K562 (cell line): ENCODE data around the gene BCL3. TPM values are rescaled to one million over a fixed set of nuclear protein-coding genes. Genes with fewer than 3 reads are reported as not detected.

Source experiments
- ATF3 ChIP-seq, 2 experiments: fragments of 450-650 bp in 1 of 2; sonication (generic) in 1 of 2; formaldehyde crosslinking in 1 of 2; IDR thresholded peaks in 1 of 2; conservative IDR thresholded peaks in 1 of 2; 2 replicates each; pipeline versions ENCODE4 v1.6.1 to v1.8.1; 2016 to 2023; ENCODE audit warnings: mild to moderate bottlenecking in 2 of 2, moderate library complexity in 2 of 2, inconsistent platforms in 1 of 2, missing genetic modification reagents in 1 of 2
- ESRRA ChIP-seq: fragments of 450-650 bp; IDR thresholded peaks from 2 replicates; pipeline ENCODE4 v1.6.1; 2014; ENCODE audit warnings: low read depth, mild to moderate bottlenecking, moderate library complexity, borderline replicate concordance
- EZH2 ChIP-seq: IDR thresholded peaks from 2 replicates; pipeline ENCODE4 v1.6.1; 2012; ENCODE audit warnings: low read depth, mild to moderate bottlenecking, inconsistent platforms, low read length, borderline replicate concordance
- FIP1L1 ChIP-seq: fragments of 200-400 bp; formaldehyde crosslinking; IDR thresholded peaks from 2 replicates; pipeline ENCODE4 v1.6.1; 2018; ENCODE audit warnings: mild to moderate bottlenecking, low read depth, low read length; ENCODE audit not compliant: poor library complexity, severe bottlenecking
- HNRNPUL1 ChIP-seq: fragments of 200-400 bp; formaldehyde crosslinking; IDR thresholded peaks from 2 replicates; pipeline ENCODE4 v1.6.1; 2017; ENCODE audit warnings: low read length
- NFIX ChIP-seq: fragments of 250-450 bp; sonication (Bioruptor Pico); IDR thresholded peaks from 2 replicates; pipeline ENCODE4 v1.4.0; 2020; ENCODE audit warnings: low read depth, mild to moderate bottlenecking, moderate library complexity
- RCOR1 ChIP-seq, 2 experiments: IDR thresholded peaks; 2 replicates each; pipeline ENCODE4 v1.6.1; 2012; ENCODE audit warnings: low read depth in 2 of 2, low read length in 2 of 2, borderline replicate concordance in 1 of 2, improper control_type of control experiment in 1 of 2
- SMARCA4 ChIP-seq: fragments of 450-650 bp; IDR thresholded peaks from 2 replicates; pipeline ENCODE4 v1.6.1; 2016
- ZNF184 ChIP-seq: sonication (generic); formaldehyde crosslinking; IDR thresholded peaks from 2 replicates; pipeline ENCODE4 v1.5.0; 2020; ENCODE audit warnings: missing genetic modification reagents
- ZNF217 ChIP-seq: sonication (generic); formaldehyde crosslinking; IDR thresholded peaks from 2 replicates; pipeline ENCODE4 v1.8.0; 2022; ENCODE audit warnings: mild to moderate bottlenecking, missing genetic modification reagents
- polyA plus RNA-seq, 8 experiments: library from polyadenylated mRNA; depleted of rRNA in 4 of 8; stranded (reverse) in 5 of 8; unstranded in 3 of 8; fragments of >200 nt; fragmentation: Nextera tagmentation in 2 of 8; fragmentation: Illumina TruSeq in 1 of 8; extraction: Ambion mirVana in 2 of 8; extraction: Trizol in 1 of 8; gene quantifications; 2 replicates each; pipeline versions ENCODE4 v1.2.1 to v1.2.3, GENCODE V29; 2011 to 2014; ENCODE audit warnings: inconsistent platforms in 1 of 8, missing spikeins in 1 of 8
- total RNA-seq, 7 experiments: library from RNA; depleted of rRNA in 6 of 7; stranded (reverse); fragments of >200 nt in 6 of 7; fragmentation: Illumina TruSeq in 2 of 7; extraction: Trizol in 2 of 7; gene quantifications; 2 replicates each; pipeline versions ENCODE4 v1.2.1 to v1.2.3, GENCODE V29; 2011 to 2021; ENCODE audit warnings: low replicate concordance in 1 of 7
- TF ChIP-seq, protein P1 (sequence below): sonication (generic); formaldehyde crosslinking; IDR thresholded peaks from 2 replicates; pipeline ENCODE4 v1.8.0; 2023; ENCODE audit warnings: missing genetic modification reagents, mild to moderate bottlenecking, borderline replicate concordance
- TF ChIP-seq, protein P2 (sequence below): fragments of 200-800 bp; sonication (Bioruptor generic); IDR thresholded peaks from 2 replicates; pipeline ENCODE4 v1.6.1; 2016; ENCODE audit warnings: missing genetic modification characterization, missing compliant biosample characterization

The BCL3 gene
- total and polyA plus RNA-seq, 9 of the 15 experiments (the other 6 are each of a cell fraction or from before 2014, with no cell fraction given) = 0.03 to 2.4 (median 0.50) TPM; not detected in 1

GRCh38 chr19:44747739-44748425, 626 bp upstream of the BCL3 start (continued):
- no peak for TF ChIP-seq FIP1L1
- TF ChIP-seq, protein P1, sequence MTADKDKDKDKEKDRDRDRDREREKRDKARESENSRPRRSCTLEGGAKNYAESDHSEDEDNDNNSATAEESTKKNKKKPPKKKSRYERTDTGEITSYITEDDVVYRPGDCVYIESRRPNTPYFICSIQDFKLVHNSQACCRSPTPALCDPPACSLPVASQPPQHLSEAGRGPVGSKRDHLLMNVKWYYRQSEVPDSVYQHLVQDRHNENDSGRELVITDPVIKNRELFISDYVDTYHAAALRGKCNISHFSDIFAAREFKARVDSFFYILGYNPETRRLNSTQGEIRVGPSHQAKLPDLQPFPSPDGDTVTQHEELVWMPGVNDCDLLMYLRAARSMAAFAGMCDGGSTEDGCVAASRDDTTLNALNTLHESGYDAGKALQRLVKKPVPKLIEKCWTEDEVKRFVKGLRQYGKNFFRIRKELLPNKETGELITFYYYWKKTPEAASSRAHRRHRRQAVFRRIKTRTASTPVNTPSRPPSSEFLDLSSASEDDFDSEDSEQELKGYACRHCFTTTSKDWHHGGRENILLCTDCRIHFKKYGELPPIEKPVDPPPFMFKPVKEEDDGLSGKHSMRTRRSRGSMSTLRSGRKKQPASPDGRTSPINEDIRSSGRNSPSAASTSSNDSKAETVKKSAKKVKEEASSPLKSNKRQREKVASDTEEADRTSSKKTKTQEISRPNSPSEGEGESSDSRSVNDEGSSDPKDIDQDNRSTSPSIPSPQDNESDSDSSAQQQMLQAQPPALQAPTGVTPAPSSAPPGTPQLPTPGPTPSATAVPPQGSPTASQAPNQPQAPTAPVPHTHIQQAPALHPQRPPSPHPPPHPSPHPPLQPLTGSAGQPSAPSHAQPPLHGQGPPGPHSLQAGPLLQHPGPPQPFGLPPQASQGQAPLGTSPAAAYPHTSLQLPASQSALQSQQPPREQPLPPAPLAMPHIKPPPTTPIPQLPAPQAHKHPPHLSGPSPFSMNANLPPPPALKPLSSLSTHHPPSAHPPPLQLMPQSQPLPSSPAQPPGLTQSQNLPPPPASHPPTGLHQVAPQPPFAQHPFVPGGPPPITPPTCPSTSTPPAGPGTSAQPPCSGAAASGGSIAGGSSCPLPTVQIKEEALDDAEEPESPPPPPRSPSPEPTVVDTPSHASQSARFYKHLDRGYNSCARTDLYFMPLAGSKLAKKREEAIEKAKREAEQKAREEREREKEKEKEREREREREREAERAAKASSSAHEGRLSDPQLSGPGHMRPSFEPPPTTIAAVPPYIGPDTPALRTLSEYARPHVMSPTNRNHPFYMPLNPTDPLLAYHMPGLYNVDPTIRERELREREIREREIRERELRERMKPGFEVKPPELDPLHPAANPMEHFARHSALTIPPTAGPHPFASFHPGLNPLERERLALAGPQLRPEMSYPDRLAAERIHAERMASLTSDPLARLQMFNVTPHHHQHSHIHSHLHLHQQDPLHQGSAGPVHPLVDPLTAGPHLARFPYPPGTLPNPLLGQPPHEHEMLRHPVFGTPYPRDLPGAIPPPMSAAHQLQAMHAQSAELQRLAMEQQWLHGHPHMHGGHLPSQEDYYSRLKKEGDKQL (CRISPR knock-in tag) = no peak
- TF ChIP-seq ESRRA = no peak
- TF ChIP-seq ZNF217 = no peak
- TF ChIP-seq, protein P2, sequence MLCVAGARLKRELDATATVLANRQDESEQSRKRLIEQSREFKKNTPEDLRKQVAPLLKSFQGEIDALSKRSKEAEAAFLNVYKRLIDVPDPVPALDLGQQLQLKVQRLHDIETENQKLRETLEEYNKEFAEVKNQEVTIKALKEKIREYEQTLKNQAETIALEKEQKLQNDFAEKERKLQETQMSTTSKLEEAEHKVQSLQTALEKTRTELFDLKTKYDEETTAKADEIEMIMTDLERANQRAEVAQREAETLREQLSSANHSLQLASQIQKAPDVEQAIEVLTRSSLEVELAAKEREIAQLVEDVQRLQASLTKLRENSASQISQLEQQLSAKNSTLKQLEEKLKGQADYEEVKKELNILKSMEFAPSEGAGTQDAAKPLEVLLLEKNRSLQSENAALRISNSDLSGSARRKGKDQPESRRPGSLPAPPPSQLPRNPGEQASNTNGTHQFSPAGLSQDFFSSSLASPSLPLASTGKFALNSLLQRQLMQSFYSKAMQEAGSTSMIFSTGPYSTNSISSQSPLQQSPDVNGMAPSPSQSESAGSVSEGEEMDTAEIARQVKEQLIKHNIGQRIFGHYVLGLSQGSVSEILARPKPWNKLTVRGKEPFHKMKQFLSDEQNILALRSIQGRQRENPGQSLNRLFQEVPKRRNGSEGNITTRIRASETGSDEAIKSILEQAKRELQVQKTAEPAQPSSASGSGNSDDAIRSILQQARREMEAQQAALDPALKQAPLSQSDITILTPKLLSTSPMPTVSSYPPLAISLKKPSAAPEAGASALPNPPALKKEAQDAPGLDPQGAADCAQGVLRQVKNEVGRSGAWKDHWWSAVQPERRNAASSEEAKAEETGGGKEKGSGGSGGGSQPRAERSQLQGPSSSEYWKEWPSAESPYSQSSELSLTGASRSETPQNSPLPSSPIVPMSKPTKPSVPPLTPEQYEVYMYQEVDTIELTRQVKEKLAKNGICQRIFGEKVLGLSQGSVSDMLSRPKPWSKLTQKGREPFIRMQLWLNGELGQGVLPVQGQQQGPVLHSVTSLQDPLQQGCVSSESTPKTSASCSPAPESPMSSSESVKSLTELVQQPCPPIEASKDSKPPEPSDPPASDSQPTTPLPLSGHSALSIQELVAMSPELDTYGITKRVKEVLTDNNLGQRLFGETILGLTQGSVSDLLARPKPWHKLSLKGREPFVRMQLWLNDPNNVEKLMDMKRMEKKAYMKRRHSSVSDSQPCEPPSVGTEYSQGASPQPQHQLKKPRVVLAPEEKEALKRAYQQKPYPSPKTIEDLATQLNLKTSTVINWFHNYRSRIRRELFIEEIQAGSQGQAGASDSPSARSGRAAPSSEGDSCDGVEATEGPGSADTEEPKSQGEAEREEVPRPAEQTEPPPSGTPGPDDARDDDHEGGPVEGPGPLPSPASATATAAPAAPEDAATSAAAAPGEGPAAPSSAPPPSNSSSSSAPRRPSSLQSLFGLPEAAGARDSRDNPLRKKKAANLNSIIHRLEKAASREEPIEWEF (CRISPR knock-in tag) = no peak
- no peak for TF ChIP-seq HNRNPUL1
- TF ChIP-seq ATF3 (IDR thresholded peaks at IDR 0.05) = no peak
- no peak for TF ChIP-seq ATF3 (CRISPR knock-in tag; conservative IDR thresholded peaks at IDR 0.05)
- no peak; the same call in 1 of the 2 replicates for TF ChIP-seq SMARCA4
- TF ChIP-seq RCOR1 (IDR thresholded peaks at IDR 0.05; ENCODE audit: borderline replicate concordance in 1 of 2, low read depth in 2 of 2, low read length in 2 of 2) = peak in 1 of 2 experiments; percentile 35; a peak in 1 of 4 replicates
- no peak for TF ChIP-seq NFIX
- TF ChIP-seq ZNF184 (CRISPR knock-in tag) = no peak
- TF ChIP-seq EZH2 = no peak
